Spleen (tissue), 7 donors: ENCODE results near the gene ABCC12.
"Not testable (repeated sequence)": the region's sequence is repeated elsewhere in the genome, so short reads cannot be mapped to it uniquely, and the experiment has no call there.

ENCODE experiments used
- POLR2A ChIP-seq, 3 donors: fragments of 450-650 bp; IDR thresholded peaks; one replicate each; pipeline ENCODE4 v1.5.1; 2017; ENCODE audit warnings: antibody characterized with exemption in 3 of 3, mild to moderate bottlenecking in 1 of 3
- TF ChIP-seq, protein P1 (sequence below), 11 experiments: fragments of 200-600 bp in 7 of 11; fragments of 450-650 bp in 4 of 11; sonication (generic) in 4 of 11; IDR thresholded peaks in 8 of 11; conservative IDR thresholded peaks in 3 of 11; 1 replicate in 7 of 11; 2 replicates in 4 of 11; pipeline versions ENCODE4 v1.4.0 to v1.8.0; 2016 to 2021; ENCODE audit warnings: antibody characterized with exemption in 11 of 11, inconsistent platforms in 4 of 11, mild to moderate bottlenecking in 1 of 11
- donor health status: DM: no; HTN: no; CAD: no; lungs with moderate emphysema.
- donor health status: DM: no; HTN: no; CAD: no.
- donor health status: DM: no; HTN: no; CAD: no.

DNA sequence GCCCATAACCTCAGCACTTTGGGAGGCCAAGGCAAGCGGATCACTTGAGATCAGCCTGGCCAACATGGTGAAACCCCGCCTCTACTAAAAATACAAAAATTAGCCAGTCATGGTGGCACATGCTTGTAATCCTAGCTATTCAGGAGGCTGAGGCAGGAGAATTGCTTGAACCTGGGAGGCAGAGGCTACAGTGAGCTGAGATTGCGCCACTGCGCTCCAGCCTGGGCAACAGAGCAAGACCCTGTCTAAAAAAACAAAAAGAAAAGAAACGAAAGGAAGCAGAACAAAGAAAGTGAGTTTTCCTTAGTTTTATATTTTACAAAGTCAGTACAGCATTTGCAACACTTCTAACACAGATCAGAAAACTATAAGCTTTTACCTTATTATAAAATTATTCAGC lies 10.8 kb upstream of the ABCC12 start:
- TF ChIP-seq, protein P1, sequence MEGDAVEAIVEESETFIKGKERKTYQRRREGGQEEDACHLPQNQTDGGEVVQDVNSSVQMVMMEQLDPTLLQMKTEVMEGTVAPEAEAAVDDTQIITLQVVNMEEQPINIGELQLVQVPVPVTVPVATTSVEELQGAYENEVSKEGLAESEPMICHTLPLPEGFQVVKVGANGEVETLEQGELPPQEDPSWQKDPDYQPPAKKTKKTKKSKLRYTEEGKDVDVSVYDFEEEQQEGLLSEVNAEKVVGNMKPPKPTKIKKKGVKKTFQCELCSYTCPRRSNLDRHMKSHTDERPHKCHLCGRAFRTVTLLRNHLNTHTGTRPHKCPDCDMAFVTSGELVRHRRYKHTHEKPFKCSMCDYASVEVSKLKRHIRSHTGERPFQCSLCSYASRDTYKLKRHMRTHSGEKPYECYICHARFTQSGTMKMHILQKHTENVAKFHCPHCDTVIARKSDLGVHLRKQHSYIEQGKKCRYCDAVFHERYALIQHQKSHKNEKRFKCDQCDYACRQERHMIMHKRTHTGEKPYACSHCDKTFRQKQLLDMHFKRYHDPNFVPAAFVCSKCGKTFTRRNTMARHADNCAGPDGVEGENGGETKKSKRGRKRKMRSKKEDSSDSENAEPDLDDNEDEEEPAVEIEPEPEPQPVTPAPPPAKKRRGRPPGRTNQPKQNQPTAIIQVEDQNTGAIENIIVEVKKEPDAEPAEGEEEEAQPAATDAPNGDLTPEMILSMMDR (IDR thresholded peaks at IDR 0.05 in 8 of 11, conservative IDR thresholded peaks at IDR 0.05 in 3 of 11): not testable (repeated sequence)
- not testable (repeated sequence) for TF ChIP-seq POLR2A (IDR thresholded peaks at IDR 0.05)
